HepG2 (cell line): ENCODE data around the gene DNAH9. TPM values are rescaled to one million over a fixed set of nuclear protein-coding genes. Genes with fewer than 3 reads are reported as not detected.
"Not testable (repeated sequence)": the region's sequence is repeated elsewhere in the genome, so short reads cannot be mapped to it uniquely, and the experiment has no call there.

Experiments
- ATAC-seq: fragments of 200-7000 bp; cut with Tn5 transposase; 3 replicates; pipeline ENCODE4 v1.9.1; 2020; ENCODE audit warnings: mild to moderate bottlenecking, moderate library complexity
- BruUV-seq: library from RNA; stranded (reverse); fragments of 400-500 nt; replicated peaks from 2 replicates; lab custom pipeline; 2021; lab: Mats Ljungman, UMichigan
- CTCF ChIA-PET: fragments of 300-600 bp; formaldehyde crosslinking; extraction: SDS; loops from one replicate; lab custom pipeline; 2021; ENCODE audit warnings: low total read pairs, inconsistent platforms, low intra/inter-chr PET ratio; lab: Yijun Ruan, JAX
- POLR2A ChIA-PET: fragments of 350-600 bp; sonication (Branson Sonifier 250); formaldehyde crosslinking; loops from one replicate; lab custom pipeline; 2020; ENCODE audit warnings: antibody characterized with exemption, inconsistent platforms; lab: Yijun Ruan, JAX
- DNase-seq: peaks from one replicate; pipeline ENCODE4 v3.0.0-alpha.2; 2015; ENCODE audit warnings: low spot score
- FAIRE-seq: peaks from 3 replicates; lab custom pipeline; 2011; peaks lifted over from hg19 to GRCh38; lab: Jason Lieb, UNC
- H2AFZ ChIP-seq: one replicate; pipeline ENCODE4 v1.6.1; 2011; ENCODE audit warnings: low read length, inconsistent platforms
- H3K27ac ChIP-seq: fragments of 300-600 bp; 3 replicates; pipeline ENCODE4 v1.8.0; 2011; ENCODE audit warnings: mixed run types, mild to moderate bottlenecking, mixed read lengths, low read length, inconsistent platforms; ENCODE audit not compliant: insufficient read depth; ENCODE audit errors: extremely low read length
- H3K27me3 ChIP-seq, 2 experiments: fragments of 200-600 bp in 1 of 2; 2 replicates in 1 of 2; 3 replicates in 1 of 2; pipeline versions ENCODE4 v1.6.0 to v1.8.0; 2011; ENCODE audit warnings: low read length in 2 of 2, mild to moderate bottlenecking in 2 of 2, moderate library complexity in 2 of 2, inconsistent platforms in 1 of 2; ENCODE audit not compliant: insufficient read depth in 2 of 2, control insufficient read depth in 1 of 2
- H3K36me3 ChIP-seq, 2 experiments: fragments of 200-600 bp in 1 of 2; replicated peaks in 1 of 2; 2 replicates in 1 of 2; 3 replicates in 1 of 2; pipeline versions ENCODE4 v1.5.1 to v1.8.0; 2011; ENCODE audit warnings: low read length in 2 of 2, inconsistent platforms in 1 of 2; ENCODE audit not compliant: insufficient read depth in 2 of 2, control insufficient read depth in 1 of 2
- H3K4me1 ChIP-seq: 2 replicates; pipeline ENCODE4 v1.5.1; 2012; ENCODE audit warnings: low read length, inconsistent platforms; ENCODE audit not compliant: insufficient read depth
- H3K4me2 ChIP-seq: 2 replicates; pipeline ENCODE4 v1.6.0; 2011; ENCODE audit warnings: low read depth, low read length, inconsistent platforms
- H3K4me3 ChIP-seq, 3 experiments: fragments of 200-600 bp in 1 of 3; sonication (generic), shearing (Covaris generic) in 1 of 3; replicated peaks in 1 of 3; 2 replicates each; pipeline ENCODE4 v1.5.1; 2011 to 2016; ENCODE audit warnings: low read length in 3 of 3, inconsistent platforms in 2 of 3, low read depth in 2 of 3, mild to moderate bottlenecking in 2 of 3, control low read depth in 1 of 3, mixed read lengths in 1 of 3; ENCODE audit not compliant: insufficient read depth in 1 of 3
- H3K79me2 ChIP-seq: one replicate; pipeline ENCODE4 v1.6.1; 2011; ENCODE audit warnings: low read length, inconsistent platforms; ENCODE audit not compliant: insufficient read depth
- H3K9ac ChIP-seq: 2 replicates; pipeline ENCODE4 v1.6.0; 2011; ENCODE audit warnings: mild to moderate bottlenecking, low read depth, low read length, inconsistent platforms; ENCODE audit not compliant: insufficient read depth
- H3K9me3 ChIP-seq: 2 replicates; pipeline ENCODE4 v1.5.1; 2012; ENCODE audit warnings: mild to moderate bottlenecking, low read length
- H4K20me1 ChIP-seq: 2 replicates; pipeline ENCODE4 v1.6.0; 2011; ENCODE audit warnings: inconsistent platforms, mild to moderate bottlenecking, low read length, moderate library complexity; ENCODE audit not compliant: insufficient read depth
- KDM3A ChIP-seq: IDR thresholded peaks from 2 replicates; pipeline ENCODE4 v1.6.1; 2018; ENCODE audit warnings: low read depth, missing compliant biosample characterization
- NAIF1 ChIP-seq: sonication (generic); formaldehyde crosslinking; IDR thresholded peaks from 2 replicates; pipeline ENCODE4 v1.5.0; 2020; ENCODE audit warnings: mild to moderate bottlenecking, missing genetic modification reagents, borderline replicate concordance
- PTBP1 ChIP-seq: fragments of 200-400 bp; formaldehyde crosslinking; IDR thresholded peaks from 2 replicates; pipeline ENCODE4 v1.6.1; 2018; ENCODE audit warnings: low read length, low read depth; ENCODE audit not compliant: poor library complexity, severe bottlenecking
- RARG ChIP-seq: sonication (generic); formaldehyde crosslinking; IDR thresholded peaks from 2 replicates; pipeline ENCODE4 v1.4.0; 2020; ENCODE audit warnings: low read depth, mild to moderate bottlenecking, missing genetic modification reagents
- WGBS: methylation state at CpG from one replicate; pipeline ENCODE4 v1.1.6; 2017; ENCODE audit warnings: low lambda C conversion rate; 5-methylcytosine and 5-hydroxymethylcytosine counted together
- in situ Hi-C: cut with HindIII; loops from 2 replicates; pipeline ENCODE4 v1.10.0; 2017; ENCODE audit warnings: low pct_unique_long_range_greater_than_20kb; ENCODE audit not compliant: extremely low pct_ligation_motif_present
- intact Hi-C: fragments of 100-400 bp; cut with micrococcal nuclease; formaldehyde crosslinking; loops from one replicate; pipeline ENCODE4 v1.10.0; 2022; ENCODE audit not compliant: unreplicated experiment
- polyA plus RNA-seq, 8 experiments: library from polyadenylated mRNA; depleted of rRNA in 3 of 8; stranded (reverse) in 7 of 8; unstranded in 1 of 8; fragments of >200 nt; fragmentation: Illumina TruSeq in 4 of 8; extraction: Trizol in 4 of 8; gene quantifications; 2 replicates each; pipeline versions ENCODE4 v1.2.1 to v1.2.3, GENCODE V29; 2011 to 2016; ENCODE audit warnings: low read depth in 4 of 8, missing spikeins in 1 of 8, mixed read lengths in 1 of 8; ENCODE audit not compliant: insufficient read depth in 1 of 8
- total RNA-seq, 5 experiments: library from RNA; depleted of rRNA; stranded (reverse); fragments of >200 nt; fragmentation: Illumina TruSeq; extraction: Trizol; gene quantifications; 2 replicates each; pipeline ENCODE4 v1.2.3, GENCODE V29; 2016; ENCODE audit warnings: low read depth in 1 of 5

Gene DNAH9
- total and polyA plus RNA-seq, 2 of the 13 experiments (the other 11 are each of a cell fraction or from before 2014, with no cell fraction given), result not detected

DNA sequence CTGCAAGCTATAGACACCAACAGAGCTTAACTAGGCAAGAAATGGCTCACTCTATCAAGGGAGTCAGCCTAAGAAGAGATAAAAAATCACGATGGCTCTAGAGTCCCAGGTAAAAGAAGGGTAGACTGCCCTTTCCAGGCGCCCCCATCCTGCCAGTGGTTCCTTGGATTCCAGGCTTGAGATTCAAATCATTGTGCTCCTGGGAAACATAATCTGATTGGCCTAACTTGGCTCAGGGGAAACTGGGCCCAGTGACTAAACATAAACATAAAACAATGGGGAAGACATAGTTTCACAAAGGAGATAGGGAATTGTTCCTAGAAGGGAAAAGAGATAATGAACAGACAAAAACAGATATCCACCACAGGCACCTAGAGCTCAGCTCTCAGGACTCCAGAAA lies 342.6 kb downstream of the DNAH9 start:
- no peaks in the 10 kb centered on the region for H4K20me1 ChIP-seq
- POLR2A ChIA-PET, result no interaction called here
- no peaks in the 10 kb centered on the region for H3K4me1 ChIP-seq
- H2AFZ ChIP-seq, result no peak overlapping the region
- CTCF ChIA-PET, result no interaction called here
- TF ChIP-seq RARG (no peak), PTBP1 (no peak), NAIF1 (no peak), KDM3A (CRISPR knock-in tag) (no peak)
- TF ChIP-seq, all 625 proteins: peak for 0
- H3K4me3 ChIP-seq, result no peak overlapping the region
- no peaks in the 10 kb centered on the region for H3K79me2 ChIP-seq
- no peaks in the 10 kb centered on the region for H3K36me3 ChIP-seq
- ATAC-seq, result no peak
- no peak overlapping the region for H3K9ac ChIP-seq
- DNase-seq, result no peak
- no peak for FAIRE-seq
- no TSS peak for BruUV-seq
- H3K27ac ChIP-seq, result no peak overlapping the region
- in situ Hi-C loops (no loop called here), intact Hi-C loops (no loop called here)
- H3K4me2 ChIP-seq, result no peak overlapping the region
- H3K9me3 ChIP-seq, result no peaks in the 10 kb centered on the region
- 0% methylated on average over 2 of the region's 2 CpGs for WGBS
- H3K27me3 ChIP-seq, result no peaks in the 10 kb centered on the region

DNA sequence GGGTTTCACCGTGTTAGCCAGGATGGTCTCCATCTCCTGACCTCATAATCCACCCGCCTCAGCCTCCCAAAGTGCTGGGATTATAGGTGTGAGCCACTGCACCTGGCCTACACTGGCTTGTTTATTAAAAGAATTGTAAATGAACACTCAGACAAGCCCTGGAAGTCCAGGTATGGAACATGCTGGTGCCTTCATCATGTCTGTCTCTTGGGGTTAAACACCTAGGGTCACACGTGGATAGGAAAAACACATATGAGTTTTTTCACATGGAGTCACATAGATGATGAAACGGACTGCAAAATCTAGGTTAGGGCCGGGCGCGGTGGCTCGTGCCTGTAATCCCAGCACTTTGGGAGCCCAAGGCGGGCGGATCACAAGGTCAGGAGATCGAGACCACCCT lies 344.8 kb downstream of the DNAH9 start:
- H3K79me2 ChIP-seq, CTCF ChIA-PET, in situ Hi-C loops, H4K20me1 ChIP-seq, DNase-seq, H3K4me1 ChIP-seq, H3K4me3 ChIP-seq, H3K9me3 ChIP-seq, intact Hi-C loops, FAIRE-seq, H3K4me2 ChIP-seq, BruUV-seq, H3K27me3 ChIP-seq, H2AFZ ChIP-seq, ATAC-seq, H3K27ac ChIP-seq, H3K36me3 ChIP-seq, POLR2A ChIA-PET, H3K9ac ChIP-seq: not testable (repeated sequence)
- 76% methylated on average over 11 of the region's 11 CpGs for WGBS
